Measurements from ENCODE around the gene SCGB3A1.

SCGB3A1 gene

DNA sequence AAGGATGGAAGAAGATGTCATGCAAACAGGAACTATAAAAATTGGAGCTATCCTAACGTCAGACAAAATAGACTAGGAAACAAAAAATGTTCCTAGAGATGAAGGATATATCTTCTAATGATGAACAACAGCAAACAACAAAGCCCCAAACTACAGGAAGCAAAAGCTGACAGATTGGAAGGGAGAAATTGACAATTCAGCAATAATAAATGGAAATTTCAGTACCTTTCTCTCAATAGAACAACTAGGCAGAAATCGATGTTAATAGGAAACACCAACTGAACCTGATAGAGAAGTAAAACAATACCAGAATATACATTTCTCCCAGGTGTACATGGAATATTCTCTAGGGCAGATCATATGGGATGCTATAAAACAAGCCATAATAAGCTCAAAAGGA, 7.6 kb downstream of the SCGB3A1 start:
- no peak for DNase-seq

GRCh38 chr5:180580681-180581080, 10.6 kb downstream of the SCGB3A1 start:
- DNase-seq = no peak

DNA sequence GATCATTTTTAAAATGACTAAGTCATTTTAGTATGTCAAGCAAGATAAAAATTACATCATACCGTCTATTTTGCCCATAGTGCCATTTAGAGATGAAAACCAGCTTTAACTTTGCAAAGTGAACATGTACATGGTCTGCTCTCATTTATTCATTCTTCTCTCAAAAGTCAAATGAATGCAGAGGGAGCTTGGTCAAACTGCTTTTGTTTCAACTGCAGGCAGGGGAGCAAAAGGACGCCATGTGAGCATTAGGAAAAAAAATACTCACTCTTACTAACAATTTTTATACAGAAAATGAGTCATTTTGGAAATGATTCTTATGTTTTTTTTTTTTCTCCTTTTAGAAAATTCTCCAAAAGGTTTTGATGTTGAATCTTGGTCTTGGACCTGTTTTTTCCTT, 15.7 kb downstream of the SCGB3A1 start:
- DNase-seq = no peak

DNA sequence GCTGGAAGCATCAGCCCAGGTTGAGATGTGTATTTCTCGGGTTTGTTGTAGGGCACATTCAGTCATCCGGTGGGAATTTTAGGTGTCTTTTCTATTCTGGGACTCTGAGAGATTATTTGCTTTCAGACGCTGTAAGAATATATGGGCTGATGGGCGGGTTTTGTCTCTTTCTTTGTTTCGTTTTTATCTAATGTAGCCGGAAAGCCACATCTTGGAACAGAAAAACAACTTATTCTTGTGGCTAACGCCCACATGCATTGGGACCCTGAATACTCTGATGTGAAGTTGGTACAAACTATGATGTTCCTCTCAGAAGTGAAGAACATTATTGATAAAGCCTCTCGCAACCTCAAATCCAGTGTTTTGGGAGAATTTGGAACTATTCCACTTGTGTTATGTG, 22.4 kb downstream of the SCGB3A1 start:
- no peak for DNase-seq

- DNase-seq = peak; percentile 11
Measured at GRCh38 chr5:180563994-180564393, 27.3 kb downstream of the SCGB3A1 start.

DNA sequence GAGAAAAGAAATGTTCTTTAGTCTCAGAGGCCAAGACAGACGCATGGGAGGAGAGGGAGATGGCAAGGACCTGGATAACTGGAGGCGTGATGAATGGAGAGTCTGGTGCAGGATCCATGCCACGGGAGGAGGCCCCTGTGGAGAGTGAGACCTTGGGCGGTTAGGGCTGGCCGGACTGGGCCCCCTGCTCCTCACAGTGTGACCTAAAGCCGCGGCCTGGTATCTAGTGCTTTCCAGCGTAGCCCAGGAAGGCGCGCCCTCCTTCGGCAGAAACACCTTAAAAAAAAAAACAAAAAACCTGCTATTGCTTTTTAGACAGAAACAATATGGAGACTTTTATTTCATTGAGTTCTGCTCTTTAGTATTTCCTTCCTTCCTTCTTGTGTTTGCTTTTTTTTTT, 33.1 kb downstream of the SCGB3A1 start:
- no peak for DNase-seq

GRCh38 chr5:180557217-180557809, 34.0 kb downstream of the SCGB3A1 start:
- no peak for DNase-seq

- no peak for DNase-seq
Measured at GRCh38 chr5:180555168-180555921, 36.0 kb downstream of the SCGB3A1 start.

DNA sequence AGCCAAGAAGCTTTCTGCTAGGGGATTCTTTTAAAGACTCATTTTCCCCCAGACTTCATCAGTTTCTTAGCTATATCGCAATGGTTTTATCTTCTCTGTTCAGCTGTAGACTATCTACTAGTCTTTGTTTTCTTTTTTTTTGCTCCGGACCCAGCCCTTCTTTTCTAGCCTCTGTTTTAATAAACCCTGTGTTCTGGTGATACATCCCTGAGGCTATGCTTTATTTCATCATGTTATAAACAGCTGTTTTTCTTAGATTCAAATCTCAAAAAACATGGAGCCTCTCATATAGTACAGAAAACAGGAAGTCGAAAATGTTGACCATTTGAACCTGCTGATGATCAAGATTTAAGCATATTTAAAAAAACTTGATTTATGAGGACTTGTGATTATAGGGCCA, 37.8 kb downstream of the SCGB3A1 start:
- DNase-seq = no peak

DNA sequence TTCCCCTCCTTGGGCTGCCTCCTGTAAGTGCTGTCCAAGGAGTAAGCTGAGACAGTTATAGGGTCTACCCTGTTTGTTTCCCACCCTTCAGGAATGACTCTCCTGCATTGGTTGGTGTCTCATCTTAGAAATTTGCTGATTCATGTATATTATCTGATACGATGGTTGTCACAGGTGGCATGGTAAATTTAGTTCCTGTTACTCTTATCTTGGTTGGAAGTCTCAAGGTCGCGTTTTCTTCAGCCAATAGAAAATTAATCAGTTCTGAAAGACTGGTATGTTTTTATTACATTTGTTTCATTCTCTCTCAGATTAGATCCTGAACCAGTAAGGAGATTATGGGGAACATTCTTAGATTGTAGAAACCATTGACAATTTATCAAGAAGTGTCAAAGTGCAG, 42.7 kb downstream of the SCGB3A1 start:
- DNase-seq = no peak

DNA sequence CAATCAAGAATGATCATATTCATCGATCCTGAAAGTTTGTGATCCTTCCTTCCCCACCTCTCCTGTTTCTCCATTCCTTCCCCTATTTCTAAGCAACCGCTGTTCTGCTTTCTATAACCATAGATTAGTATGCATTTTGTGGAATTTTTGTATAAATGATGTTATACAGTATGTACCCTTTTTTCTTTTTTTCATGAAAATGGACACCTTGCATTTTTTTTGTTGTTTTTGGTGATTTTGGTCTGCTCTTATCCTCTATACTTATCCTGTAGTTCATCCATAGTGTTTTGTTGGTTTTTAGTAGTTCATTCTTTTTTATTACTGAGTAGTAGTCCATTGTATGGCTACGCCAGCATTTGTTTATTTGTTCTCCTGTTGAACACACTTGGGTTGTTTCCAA, 46.1 kb downstream of the SCGB3A1 start:
- no peak for DNase-seq

GRCh38 chr5:180541710-180542109, 49.6 kb downstream of the SCGB3A1 start:
- no peak for DNase-seq
